Stimulated activated naive CD4-positive, alpha-beta T cell treated with Interleukin-2 at 50 U/mL for 16 hours (primary cell): ENCODE measurements around the gene UBE2R2.

Experiments
- DNase-seq: peaks from one replicate; lab custom pipeline; 2025; lab: John Stamatoyannopoulos, UW

UBE2R2 gene

DNA sequence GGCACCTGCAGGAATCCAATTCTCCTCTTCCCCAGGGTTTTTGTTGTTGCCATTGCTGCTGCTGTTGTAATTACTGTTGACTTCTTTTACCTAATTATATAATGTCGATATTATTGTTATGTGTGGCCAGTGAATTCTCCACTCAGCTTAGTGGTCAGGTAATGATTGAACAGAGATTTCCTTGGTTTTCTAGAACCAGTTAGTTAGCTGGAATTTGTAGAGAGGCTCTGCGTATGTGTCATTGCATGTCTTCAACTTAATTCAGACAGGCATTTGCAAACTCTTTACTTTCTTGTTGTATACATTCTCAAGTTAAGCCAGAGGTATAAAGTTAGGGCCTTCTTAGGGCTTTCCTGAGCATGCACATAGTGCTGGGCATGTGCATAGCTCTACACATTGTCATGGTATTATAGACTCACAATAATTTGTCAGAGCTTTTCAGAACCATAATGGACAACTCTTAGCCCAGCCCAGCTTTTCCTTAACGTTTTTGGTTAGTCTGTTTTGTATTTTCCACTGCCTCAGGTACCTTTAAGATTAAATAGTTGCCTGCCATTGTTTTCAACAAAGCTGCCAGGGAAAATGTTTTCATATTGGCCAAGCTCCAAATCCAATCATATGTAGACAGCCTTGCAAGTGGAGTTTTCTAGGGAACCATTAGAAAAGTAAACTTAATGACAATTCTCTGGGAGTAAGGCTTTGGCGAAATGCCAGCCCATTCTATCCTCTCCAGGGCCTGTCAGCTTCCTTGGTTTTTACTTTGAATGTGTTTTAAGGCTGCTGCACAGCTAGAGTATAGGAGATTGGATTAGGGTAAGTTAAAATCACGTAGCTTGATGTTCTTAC is 68.1 kb downstream of the UBE2R2 start:
- DNase-seq: no peak

DNA sequence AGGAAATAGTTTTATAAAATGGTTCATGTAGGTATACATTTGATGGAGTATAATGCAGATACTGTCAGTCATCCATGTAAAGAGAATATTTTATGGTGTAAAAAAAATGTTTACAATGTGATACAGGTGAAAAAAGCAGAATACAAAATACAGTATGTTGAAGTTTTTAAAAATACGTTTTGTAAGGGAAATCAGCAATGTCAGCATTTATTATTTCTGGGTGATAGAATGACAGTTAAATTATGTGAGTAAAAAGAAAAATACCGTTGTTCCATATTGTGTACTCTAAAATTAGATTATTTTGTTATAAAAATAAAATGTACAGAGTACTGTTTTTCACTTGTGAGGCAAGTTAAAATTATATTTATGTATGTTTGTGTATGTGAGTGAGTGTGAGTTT is 69.0 kb downstream of the UBE2R2 start:
- DNase-seq: no peak

DNA sequence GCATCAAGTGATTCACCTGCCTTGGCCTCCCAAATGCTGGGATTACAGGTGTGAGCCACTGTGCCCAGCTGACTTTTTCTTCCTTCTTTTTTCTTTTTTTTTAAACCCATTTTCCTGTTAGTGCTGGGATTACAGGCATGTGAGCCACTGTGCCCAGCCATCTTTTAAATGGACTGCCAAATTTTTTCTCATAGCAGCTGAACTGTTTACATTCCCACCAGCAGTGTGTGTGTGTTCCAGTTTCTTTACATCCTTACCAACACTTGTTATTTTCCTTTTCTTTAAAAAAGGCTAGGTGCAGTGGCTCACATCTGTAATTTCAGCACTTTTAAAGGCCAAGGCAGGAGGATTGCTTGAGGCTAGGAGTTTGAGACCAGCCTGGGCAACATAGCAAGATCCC is 76.9 kb downstream of the UBE2R2 start:
- DNase-seq: no peak

DNA sequence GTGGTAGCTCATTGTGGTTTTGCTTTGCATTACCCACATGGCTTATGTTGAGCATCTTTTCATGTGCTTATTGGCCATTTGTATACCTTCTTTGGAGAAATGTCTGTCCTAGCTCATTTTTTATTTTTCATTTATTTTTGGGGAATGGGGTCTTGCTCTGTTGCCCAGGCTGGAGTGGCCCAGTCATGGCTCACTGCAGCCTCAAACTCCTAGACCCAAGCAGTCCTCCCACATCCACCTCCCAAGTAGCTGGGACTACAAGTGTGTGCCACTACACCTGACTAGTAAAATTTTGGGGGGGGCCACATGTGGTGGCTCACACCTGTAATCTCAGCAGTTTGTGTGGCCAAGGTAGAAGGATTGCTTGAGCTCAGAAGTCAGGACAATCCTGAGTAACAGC is 77.4 kb downstream of the UBE2R2 start:
- DNase-seq: no peak

DNA sequence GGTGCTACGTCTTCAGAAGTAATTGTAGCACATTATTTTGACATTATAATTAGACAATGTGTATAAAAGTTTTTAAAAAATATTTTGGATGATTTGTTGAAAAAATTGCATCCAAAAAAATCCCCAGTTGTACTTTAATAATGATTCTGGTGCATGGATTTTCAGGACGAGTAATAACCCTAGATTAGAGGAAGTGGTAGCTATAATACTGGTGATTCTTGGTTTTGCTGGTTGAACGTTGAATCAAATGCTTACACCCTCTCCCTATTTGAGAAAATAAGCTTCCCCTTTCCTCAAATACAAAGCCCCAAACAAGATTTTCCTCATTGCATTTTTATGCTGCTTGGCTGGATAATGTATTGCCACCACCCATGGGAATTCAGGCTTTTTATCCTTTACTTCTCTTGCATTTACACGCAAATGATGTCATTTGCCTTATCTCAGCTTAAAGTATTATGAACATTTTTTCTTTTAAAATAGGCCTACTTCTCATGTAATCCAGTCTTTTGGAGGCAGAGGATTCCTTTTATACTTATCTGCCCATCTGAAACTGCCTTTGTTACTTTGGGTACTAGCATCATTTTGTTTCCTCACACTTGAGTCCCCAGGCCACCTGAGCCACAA is 86.3 kb downstream of the UBE2R2 start:
- DNase-seq: no peak

DNA sequence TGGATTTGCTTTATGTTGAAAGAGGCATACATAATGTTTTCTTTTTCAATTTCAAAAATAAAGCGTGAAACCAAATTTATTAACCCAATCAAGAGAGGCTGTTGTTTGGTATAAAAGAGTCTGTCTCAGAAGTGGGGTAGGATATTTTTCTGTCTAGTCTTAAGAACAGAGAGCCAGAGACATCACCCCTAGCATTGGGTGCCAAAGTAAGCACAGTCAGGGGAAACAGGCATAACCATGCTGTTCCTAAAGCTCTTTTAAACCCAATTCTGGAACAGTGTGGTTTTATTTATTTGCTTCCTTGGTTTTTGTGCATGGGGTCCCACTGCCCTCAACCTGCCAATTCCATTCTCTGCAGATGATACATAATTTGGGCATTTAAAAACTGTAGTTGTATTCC is 88.2 kb downstream of the UBE2R2 start:
- DNase-seq: no peak

DNA sequence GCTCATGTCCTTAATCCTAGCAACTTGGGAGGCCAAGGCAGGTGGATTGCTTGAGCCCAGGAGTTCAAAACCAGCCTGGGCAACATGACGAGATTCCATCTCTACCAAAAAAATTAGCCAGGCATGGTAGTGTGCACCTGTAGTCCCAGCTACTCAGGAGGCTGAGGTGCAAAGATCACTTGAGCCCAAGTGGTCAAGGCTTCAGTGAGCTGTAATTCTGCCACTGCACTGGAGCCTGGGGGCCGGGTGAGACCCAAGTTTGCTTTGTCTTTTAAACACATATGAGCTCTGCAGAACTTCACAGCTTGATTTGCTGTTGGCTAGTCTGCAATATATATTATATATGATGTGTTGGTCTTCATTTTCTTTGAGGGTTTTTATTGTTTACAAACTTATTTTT is 89.8 kb downstream of the UBE2R2 start:
- DNase-seq: no peak

DNA sequence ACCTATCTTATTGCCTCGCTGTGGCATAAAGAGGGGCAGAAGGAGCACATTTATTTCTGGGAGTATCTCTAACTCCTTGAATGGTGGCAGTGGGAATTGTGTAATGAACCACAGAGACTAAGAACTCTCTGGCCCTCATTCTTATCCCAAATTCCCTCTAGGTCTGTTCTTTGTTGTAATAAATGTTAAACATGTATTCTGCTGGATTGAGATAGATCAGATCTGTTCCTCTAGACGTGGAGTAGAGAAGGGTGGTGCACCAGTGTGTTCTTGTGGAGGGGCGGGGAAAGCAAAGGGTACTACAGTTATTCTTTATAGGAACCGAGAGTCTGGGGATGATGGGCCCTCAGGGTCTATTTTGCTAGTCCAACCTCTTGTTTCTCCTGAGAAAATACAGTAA is 90.4 kb downstream of the UBE2R2 start:
- DNase-seq: no peak

DNA sequence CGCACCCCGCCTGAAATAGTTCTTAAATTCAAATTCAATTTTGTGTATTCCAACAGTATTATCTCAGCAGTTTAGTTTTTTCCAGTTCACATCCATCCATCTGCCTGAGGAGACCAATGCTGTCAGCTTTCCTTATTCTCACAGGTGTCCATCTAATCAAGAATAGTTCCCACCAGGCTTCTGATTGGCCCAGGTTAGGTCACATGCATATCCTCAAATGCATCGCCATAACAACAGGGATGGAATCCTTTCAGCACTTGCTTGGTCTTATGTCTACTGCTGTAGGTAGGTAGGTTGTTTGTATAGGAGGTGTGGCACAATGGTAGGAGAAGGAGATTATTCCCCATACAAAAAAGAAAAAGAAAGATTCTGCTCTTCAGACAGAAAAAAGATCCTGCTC is 91.2 kb downstream of the UBE2R2 start:
- DNase-seq: no peak

DNA sequence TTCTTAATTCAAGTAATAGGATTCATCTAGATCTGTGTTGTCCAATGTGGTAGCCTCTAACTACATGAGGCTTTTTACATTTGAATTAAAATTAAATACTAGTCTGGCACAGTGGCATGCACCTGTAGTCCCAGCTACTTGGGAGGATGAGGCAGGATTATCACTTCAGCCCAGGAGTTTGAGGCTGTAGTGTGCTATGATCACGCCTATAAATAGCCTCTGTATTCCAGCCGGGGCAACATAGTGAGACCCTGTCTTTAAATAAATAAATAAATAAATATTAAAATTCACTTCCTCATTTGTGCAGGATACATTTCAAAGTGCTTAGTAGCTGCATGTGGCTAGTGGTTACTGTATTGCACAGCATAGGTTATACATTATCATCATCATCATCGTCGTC is 91.8 kb downstream of the UBE2R2 start:
- DNase-seq: no peak

DNA sequence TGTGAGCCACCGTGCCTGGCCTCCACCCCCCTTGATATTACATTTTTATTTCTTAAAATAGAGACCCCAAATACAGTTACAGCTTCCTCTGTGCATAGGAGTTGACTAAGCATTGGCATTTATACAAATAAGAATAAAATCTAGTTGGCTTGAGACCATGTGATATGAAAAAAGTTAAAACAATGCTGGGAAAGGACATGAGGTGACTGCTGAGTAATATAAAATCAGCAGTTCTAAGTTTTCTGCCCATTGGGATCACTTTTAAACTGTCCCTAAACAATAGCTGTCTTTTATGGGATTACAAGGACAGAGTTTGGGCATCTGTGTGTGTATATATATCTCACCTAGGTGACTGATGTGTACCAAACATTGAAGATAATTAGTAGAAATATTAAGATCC is 96.6 kb downstream of the UBE2R2 start:
- DNase-seq: no peak

DNA sequence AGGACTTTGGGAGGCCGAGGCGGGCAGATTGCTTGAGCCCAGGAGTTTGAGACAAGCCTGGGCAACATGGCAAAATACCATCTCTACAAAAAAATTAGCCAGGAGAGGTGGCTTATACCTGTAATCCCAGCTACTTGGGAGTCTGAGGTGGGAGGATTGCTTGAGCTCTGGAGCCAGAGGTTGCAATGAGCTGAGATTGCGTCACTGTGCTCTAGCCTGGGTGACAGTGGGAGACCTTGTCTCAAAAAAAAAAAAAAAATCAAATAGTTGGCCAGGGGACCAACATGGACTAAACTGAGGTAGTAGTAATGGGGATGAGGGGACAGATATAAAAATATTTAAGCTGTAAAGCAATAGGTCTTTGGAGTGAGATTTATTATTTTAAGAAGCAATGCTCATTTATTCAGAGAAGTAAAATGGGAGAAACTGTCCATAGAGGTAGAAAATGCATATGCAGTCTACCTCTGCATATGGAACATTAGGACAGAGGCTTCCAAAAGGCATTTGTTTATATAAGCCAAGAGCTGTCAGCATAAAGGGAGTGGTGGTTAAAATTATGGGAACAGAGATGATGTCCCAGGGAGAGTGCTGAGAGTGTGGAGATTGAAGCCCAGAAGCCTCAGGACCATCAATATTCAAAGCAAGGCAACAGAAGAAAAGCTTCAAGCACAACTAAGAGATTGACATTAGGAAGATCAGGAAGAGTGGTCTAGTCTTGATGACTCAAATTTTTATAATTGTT is 98.1 kb downstream of the UBE2R2 start:
- no peak for DNase-seq

DNA sequence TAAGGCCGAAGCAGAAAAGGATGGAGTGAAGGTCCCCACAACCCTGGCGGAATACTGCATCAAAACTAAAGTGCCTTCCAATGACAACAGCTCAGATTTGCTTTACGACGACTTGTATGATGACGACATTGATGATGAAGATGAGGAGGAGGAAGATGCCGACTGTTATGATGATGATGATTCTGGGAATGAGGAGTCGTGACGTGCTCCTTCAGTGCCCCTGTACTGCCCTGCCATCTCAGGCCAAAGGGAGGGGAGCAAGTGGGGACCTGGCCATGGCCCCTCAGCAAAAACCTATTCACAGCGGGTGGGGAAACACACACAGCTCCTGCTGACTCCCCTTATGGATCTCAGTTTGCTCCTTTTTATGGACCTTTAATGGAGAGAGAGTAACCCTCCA is 100.1 kb downstream of the UBE2R2 start:
- no peak for DNase-seq

DNA sequence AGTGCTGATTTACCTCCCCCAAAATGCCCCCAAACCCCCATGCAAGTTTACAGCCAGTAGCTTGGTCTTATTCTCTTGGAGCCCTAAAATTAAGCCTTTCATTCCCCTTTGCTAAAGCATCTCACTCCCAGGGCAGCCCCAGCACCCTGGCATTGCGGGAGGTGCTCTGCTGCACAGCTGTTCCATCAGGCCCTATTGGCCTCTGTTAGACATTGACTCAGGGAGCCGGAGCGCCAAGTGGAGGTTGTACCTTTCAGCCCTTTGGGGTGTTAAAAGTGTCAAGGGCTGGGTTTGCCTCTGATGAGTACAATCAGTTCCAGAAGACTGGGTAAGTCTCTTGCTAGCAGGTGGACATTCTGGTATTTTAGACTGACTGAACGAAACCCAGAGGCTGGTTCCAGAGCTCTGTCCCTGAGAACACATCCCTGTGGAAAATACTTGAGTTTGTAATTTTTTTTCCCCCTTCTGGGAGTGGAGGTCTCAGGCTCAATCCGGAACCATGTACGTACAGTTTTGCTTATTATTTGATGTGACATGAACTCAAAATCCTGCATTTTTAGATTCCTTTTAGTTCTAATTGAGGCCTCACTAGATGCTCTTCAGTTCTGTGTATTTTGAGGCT is 102.4 kb downstream of the UBE2R2 start:
- DNase-seq: no peak

DNA sequence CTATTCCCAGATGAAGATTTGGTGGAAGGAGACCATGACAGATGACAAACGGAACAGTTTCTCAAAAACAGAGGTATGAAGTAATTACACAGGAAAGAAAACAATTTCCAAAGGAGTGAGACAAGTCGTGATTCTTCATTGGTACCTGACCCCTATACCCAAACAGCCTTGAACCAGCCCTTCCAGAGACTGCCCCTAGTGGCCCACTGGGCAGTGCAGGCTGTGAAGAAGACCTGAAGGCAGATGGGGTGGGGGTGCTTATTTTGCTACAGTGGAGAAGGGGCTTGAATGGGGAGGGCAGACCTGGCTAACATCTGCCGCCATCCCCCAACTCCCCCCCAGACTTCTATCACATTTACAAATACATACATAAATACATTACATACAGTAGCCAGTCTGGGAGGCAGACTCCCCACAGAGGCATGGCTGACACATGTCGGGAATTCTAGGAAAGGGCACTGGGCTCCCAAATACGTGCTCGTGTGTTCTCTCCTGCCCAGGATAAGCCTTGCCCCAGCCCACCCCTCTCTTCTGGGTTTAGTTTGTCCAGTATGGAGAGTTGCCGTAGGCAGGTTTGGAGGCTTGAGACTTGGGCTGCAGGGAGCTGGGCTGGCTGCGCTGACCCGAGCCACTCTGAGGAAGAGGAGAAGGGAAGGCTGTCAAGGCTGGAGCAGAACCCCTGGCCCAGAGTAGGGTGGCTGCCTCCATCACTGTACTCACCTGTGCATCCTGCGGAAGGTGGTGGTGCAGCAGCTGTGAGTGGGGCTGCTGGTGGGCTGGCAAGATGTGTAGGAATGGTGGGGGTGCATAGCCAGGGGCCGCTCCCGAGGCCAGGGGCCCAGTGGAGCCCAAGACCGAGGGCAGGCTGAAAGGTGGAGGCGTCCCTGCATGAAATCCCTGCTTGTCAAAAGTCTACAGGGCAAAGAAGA is 105.3 kb downstream of the UBE2R2 start:
- DNase-seq: peak; percentile 4

DNA sequence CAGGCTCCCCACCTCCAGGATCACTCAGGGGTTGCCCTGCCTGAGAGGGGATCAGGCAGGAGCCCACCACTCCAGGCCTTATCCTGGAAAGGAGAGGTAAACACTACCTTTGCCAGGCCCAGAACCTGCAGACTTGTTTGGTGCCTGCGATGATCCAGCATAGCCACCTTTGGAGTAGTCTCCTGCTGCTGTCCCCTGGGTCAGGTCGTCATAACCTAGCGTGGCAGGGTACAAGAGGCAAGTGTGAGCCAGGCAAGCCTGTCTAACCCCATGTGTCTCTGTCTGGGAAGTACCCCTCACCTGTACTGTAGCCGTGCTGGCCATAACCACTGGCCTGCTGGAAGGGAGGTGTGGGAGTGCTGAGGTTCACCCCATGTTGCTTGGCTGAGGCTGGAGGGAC is 106.1 kb downstream of the UBE2R2 start:
- DNase-seq: no peak

DNA sequence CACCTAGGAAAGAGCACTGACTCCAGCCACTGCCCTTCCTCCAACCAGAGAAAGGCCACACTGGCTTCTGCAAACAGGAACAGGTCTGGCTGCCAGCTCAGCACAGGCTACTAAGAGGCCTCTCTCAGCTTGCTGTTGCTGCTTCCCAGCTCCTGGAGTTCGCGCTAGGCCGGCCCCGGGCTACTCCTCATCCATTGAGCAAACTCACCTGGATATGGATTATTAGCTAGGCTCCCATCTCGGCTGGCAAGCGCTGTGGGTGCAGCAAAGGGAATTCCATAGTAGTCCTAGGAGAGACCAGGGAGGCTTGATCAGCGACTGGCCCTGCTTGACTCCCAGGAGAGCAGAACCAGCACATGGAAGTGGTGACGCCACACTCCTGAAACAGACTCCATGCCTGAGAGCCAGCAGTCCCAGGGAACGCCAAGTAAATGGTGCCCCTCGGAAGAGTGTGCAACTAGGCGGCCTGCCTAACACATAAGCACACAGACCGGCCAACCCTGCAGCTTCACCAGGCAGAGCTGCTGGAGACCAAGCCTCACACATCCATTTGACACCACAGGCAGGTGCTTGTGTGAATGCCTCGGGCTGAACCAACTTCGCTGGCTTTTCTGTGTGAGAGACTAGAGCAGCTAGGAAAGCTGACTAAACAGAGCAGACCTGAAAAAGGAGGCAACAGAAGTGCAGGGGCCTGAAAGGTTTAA is 107.2 kb downstream of the UBE2R2 start:
- no peak for DNase-seq

DNA sequence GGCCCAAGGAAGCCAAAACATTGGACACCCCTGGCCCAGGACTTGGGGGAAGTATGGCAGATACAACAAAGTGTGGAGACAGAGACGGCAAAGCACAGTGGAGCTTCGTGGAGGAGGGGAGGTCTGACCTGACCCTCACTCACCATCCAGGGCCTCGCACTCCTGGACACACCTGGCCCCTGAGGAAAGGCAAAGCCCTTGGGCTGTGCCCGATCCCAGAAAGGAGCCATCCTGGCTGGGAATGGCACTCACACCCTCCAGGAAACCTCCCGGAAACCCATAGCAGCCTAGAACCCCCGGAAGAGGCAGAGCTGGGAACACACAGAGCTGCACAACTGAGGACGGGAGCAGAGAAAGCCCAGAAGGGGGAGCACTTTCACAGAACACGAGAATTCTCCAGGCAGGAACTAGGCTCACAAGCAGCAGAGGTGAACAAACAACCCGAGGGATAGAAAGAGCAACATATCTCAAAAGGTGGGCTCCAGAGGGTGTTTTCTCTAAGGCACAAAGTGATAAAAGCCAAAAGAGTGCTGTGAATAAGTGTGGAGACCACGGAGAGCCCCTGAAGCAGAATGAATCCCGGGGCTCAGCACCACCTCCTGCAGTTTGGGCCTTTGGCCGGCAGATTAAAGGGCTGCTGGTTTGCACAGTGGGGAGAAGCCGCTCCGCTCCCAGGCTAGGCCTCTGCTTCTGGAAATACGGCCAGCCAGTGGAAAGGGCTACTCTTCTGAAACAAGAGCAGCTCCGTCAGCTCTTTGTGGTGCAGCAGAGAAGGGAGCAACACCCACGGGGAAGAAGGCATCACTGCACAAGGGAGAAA is 108.2 kb downstream of the UBE2R2 start:
- no peak for DNase-seq

DNA sequence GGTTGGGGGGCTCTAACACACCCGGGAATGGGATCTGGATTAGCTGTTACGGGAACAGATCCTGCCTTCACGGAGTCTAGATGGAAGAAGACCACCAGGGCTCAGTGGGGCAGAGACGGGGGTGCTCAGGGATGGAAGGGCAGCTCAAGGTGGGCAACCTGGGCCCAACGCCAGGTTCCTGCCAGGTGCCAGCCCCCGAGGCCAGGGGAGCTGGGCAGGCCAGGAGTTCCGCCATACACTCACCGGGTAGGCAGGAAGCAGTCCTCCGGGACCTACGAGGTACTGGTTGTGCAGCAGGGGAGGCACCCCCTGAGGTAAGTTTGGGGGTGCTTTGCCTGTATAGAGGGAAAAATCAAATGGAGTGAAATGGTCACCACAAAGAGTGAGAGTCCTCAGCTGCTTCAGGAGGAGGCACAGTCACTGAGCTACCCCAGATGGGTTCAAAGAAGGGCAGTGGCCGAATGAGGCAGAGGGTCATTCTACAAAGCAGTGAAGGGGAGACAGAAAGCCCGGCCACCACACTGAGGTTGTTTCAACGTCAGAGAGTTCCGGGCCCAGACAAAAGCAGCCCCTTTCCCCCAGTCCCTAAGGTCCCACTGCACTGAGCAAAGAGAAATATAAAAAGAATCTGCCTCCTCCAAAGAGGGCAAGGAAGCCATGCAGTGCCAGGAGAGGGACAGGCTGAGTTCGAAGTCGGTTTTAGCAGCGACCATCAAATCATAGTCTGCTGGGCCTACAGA is 110.0 kb downstream of the UBE2R2 start:
- DNase-seq: no peak
